Breast epithelium (tissue), 3 donors: ENCODE data around the gene CSF2RB.

ENCODE experiments used
- CTCF ChIP-seq, 3 donors: fragments of 450-650 bp; IDR thresholded peaks; one replicate each; pipeline ENCODE4 v1.5.1; 2016 to 2017; ENCODE audit warnings: antibody characterized with exemption in 3 of 3, mild to moderate bottlenecking in 3 of 3, moderate library complexity in 3 of 3
- POLR2A ChIP-seq: fragments of 450-650 bp; IDR thresholded peaks from one replicate; pipeline ENCODE4 v1.6.1; 2016; ENCODE audit warnings: antibody characterized with exemption, mild to moderate bottlenecking, moderate library complexity

DNA sequence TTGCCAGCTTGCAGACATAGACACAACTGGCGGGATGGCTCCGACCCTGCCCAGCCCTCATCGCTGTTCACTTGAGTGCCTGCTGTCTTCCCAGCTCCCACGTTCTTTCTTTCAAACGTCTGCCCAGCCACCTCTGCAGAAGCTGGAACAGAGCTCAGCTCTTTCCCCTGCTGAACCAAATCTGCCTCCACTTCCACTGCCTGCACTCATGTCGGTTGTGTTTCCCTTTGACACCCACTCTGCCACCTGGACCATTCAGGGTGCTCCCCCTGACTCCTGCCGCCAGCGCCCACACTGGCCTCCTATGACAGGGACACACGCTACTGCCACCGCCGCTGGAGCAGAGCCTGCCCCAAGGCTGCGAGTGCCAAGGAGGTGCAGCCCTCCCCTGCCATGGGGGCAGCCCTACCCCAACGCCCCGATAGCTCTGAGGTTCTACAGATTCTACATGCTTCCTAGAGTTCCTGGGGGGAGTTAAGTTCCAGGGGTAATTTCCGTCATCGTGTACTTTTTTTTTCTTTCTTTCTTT, 67.9 kb downstream of the CSF2RB start:
- no peak for TF ChIP-seq CTCF (IDR thresholded peaks at IDR 0.05)
- no peak for TF ChIP-seq POLR2A
